Iris pigment epithelial cell (primary cell): ENCODE measurements around the gene SRGAP2B.
A peak's percentile ranks its signal among the peaks of the same experiment; 100 is the strongest.
"Not testable (repeated sequence)": the region's sequence is repeated elsewhere in the genome, so short reads cannot be mapped to it uniquely, and the experiment has no call there.

Source experiments
- DNase-seq: peaks from one replicate; pipeline ENCODE4 v3.0.0-alpha.2; 2011; ENCODE audit warnings: low read depth

The SRGAP2B gene

DNA sequence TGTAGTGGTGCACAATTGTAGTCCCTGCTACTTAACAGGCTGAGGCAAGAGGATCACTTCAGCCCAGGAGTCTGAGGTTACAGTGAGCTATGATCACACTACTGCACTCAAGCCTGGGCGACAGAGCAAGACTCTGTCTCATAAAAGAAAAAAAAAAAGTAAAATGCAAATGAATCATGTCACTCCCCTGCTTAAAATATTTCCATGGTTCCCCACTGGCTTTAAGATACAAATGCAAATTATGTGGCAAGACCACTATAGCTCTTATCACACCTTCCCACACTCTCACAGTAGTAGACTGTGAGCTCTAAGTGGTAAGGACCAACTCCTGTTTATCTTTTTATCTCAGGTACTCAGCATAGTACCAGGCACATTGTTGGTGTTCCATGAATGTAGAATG, 53.6 kb downstream of the SRGAP2B start:
- DNase-seq, result not testable (repeated sequence)

DNA sequence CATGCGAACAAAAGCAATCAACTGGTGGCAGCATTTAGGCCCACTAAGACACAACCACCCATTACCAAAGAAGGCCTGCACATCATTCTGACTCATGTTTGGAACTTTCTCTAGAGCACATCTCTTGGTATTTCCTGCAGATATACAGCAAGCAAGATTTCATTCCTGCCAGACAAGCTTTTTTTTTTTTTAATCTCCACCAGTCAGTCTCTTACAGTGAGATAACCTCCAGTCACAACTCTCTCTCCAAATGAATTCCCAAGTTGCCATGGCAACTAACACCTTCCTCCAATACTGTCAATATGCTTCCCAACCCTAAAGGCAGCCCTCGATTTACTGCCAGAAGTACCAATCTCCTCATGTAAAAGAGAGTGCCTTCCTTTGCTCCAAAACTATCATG, 59.1 kb downstream of the SRGAP2B start:
- not testable (repeated sequence) for DNase-seq

DNA sequence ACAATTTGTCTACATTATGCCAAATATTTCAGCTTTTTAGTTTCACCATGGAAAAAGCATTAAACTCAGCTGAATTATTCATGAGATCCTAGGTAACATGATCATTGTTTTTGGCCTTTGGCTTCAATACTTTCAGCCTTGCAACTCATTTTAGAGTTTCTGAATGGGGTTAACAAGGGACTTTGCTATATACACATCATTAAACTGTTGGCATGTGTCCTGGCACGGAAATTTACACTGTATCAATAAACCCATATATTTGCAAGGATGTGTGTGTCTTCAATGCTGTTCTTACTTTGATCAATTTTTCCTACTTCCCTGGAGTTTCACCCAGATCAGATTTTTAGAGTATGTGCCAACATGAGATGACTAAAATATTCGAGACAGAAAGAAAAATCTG, 61.6 kb downstream of the SRGAP2B start:
- not testable (repeated sequence) for DNase-seq

DNA sequence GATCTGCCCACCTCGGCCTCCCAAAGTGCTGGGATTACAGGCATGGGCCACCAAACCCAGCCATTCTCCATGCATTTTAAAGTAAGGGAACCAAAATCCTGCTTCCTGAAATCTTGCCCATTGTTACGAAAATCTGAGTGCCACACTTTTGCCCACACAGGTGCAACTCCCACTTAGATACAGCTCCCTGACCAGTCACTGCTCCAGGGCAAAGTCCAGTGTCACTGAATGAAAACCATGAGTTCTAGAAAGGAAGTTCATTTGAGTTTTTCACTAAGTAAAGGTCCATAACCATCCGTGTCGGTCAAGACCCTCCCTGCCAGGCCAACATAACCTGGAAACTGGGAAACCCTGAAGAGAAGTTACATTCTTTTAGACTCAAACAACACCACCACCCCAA, 67.9 kb downstream of the SRGAP2B start:
- not testable (repeated sequence) for DNase-seq

DNA sequence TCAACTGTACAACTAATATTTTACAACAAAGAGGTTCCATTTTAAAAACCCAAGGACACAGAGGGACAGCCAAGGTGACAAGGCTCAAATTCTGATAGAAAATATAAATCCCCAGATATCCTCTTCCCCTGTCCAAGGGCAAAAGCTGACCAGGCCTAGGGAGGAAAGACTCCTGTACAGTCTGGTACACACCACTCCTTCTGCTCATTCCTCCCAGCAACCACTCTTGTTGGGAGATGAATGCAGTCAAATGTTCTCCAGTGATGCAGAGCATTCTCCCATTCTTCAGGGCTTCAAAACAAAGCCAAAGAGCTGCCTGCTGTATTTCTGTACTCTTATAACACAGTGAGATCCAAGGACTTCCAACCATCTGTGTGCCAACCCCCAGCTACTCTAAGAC, 69.8 kb downstream of the SRGAP2B start:
- not testable (repeated sequence) for DNase-seq

DNA sequence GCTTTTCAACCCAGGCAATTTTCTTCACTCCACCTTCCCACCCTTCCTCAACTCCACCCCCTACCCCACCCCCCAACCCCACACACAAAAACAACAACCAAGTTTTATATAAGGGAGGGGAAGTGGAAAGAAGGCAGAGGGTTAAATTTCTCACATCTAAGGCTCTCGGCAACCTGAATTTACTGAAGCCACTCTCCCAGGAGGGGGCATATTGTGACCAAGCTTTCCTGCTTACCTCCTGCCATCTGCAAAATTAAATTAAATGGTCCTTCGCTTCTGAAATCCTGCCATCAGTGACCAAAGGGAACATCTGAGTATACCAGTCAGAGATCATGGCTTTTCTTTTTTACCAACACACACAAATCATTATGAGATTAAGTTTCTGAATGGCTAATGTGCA, 72.9 kb downstream of the SRGAP2B start:
- DNase-seq, result not testable (repeated sequence)

DNA sequence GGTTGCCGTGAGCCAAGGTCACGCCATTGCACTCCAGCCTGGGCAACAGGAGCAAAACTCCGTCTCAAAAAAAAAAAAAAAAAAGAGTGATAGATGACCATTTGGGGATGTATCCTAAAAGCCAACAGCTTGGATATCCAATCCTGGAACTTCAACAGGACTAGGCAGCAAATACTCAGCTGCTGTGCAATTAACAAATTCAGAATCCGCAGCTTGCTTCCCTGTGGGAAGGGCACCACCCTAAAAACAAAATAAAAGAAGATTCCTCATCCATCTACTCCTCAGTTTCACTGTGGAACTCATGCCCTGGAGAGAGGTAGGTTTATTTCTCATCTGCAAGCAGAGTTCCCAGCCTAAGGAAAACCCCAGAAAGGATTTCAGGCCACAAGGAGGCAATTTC, 73.4 kb downstream of the SRGAP2B start:
- not testable (repeated sequence) for DNase-seq

DNA sequence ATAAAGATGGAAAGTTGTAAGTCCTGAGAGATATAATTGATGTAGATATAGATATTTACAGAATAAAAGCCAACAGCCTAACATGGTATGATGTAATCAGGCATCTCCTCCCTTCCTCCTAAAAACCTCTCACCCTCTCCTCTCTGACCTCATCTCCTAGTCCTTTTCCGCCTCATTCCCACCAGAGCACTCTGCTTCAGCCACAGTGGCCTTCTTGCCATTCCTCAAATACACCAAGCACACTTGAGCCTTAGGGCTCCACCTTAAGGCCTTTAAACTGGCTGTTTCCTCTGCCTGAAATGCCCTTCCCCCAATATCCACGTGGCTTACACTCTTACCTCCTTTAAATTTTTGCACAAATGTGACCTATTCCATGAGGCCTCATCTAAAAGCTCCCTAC, 75.4 kb downstream of the SRGAP2B start:
- not testable (repeated sequence) for DNase-seq

DNA sequence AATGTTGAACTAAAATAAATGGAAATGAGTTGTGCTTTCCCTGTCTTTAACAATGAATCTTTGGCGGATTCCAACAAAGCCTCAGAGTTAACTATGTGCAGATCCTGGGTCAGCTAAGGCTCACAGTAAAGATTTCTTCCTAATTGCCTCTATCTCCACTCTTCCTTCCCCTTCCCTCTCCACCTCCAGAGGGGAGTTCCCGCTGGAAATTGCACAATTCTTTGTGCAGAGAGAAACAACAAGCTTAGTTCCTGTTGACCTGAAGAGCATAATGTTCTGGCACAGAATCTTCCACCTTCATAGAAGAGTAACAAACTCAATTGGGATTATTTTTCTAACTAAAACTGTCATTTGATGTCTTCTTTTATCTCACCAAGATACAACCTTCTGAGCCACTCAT, 77.4 kb downstream of the SRGAP2B start:
- DNase-seq, result peak; percentile 27

DNA sequence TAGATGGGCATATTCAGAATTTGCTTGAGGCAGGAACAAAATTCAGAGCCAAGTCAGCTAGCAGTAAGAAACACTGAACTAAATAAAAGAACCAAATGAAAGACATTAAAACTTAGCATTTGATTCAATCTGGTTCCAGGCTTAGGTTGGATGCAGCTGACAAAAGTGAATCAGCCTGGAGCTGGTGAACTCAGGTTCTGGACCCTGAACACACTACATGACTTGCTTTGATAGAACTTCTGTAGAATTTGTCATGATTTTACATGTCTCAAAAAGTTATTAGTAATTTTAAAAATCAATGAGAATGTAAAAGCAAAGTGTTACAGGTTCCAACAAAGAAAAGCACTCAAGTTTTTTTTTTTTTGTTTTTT, 78.7 kb downstream of the SRGAP2B start:
- DNase-seq, result not testable (repeated sequence)

DNA sequence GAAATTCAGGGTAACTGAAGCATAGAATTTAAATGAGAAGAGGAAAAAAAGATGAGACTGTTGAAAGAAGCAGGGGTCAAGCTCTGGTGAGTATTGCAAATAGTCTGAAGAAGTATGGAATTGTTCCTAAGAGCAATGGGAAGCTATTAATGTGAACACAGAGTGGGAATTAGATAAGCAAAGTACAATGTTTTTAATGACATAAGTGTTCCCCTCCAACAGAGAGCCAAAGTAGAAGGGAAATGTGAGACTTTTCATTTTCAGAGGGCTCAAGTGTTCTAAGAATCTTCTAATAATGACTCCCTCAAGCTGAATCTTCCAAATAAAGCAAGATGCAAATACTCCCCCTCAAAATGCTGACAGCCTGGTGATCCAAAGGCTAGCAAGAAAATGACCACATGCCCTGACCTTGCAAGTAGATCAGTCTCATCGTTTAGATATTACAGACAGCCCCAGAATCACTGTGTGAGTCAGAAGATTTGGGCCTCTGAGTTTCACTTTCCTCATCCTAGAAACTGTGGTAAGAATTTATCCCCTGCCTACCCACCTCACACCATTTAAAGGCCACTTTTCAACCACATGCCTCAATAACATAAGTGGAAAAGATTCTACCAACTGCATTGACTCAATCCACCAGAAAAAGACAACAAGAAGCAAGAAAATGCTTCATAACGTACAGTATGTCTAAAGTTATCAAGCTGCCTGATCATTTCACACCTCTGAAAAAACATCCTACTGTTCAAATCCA, 79.2 kb downstream of the SRGAP2B start:
- not testable (repeated sequence) for DNase-seq

DNA sequence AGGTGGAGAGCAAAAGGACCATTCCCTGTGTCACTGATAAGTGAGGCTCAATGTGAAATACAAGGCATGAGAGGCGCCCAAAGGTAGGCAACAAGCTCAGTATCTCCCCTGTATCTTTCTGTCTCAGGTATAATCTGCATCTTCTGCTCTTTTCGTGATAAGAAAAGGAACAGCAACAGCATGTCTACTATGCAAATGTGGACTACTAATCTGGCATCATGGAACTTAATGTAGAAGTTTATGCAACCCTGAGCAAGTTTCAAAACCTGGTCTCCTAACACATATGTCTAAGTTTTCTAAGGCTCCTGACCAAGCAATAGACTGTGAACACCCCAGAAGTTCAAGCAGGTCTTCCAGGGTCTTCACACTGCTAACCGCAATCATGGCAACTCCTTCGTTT, 81.8 kb downstream of the SRGAP2B start:
- not testable (repeated sequence) for DNase-seq

DNA sequence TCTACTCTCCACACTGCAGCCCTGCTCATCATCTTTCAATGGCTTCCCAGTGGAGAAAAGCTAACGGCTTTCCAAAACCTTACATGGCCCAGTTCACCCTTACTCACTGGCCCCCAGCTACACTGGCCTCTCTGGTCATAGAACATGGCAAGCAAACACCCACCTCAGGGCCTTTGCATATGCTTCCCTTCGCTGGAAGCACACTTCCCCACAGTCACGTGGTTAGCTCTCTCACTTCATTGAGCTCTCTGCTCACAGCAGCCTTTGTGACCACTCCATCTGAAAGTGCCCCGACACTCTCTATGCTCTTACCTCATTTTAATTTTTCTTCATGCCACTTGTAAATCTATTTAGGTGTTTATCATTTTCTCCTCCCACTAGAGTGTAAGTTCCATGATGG, 83.3 kb downstream of the SRGAP2B start:
- DNase-seq, result not testable (repeated sequence)

DNA sequence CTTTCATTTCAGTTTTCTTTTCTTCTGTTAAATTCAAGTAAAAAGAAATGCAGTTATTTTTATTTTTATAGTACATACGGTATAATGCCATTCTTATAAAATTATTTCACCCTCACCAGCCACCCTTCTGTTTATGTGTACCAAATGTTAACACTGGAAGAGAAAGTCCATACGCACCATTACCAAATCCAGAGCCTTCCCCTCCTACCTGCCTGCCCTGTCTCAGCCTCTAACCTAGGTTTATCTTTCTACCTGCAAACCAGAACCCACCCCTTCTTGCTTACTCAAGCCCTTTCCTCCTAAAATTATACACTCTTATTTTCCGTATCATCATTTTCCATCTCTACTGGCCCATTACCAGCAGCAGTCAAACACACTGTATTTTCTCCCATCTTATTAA, 84.5 kb downstream of the SRGAP2B start:
- DNase-seq, result not testable (repeated sequence)

DNA sequence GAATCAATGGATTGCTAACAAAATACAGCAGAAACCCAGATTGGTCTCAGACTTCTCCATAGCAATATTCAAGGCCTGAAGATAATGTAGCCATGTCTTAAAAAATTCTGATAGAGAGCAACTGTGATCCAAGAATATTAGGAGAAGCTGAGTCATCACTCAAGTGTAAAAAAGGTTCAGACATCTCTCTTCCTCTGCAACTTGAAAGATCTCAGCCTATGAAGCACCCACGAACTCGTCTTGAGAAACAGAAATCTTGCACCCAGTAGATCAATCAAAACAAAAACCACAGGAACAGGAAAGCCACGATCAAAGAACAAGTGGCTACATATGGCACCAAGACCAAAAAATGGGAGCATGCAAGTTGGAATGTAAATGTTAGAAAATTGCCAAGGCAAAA, 85.2 kb downstream of the SRGAP2B start:
- not testable (repeated sequence) for DNase-seq

DNA sequence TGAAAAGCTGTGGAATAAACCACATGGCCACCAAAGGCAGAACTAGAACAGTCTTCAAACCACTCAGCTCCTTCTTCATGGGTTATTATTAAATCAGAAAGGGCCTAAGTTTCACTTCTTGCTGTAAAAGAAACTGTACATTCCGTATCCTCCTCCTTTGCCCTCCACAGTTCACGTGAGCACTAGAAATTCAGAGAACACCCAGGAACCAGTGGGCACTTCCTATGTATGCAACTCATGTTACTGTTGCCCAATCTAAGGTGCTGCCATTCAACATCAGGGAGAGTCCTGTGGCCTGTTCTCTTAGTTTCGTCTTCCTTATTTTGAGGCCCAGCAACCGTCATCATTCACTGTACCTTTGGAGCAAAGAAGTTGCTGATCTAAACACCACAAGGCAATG, 86.7 kb downstream of the SRGAP2B start:
- not testable (repeated sequence) for DNase-seq

DNA sequence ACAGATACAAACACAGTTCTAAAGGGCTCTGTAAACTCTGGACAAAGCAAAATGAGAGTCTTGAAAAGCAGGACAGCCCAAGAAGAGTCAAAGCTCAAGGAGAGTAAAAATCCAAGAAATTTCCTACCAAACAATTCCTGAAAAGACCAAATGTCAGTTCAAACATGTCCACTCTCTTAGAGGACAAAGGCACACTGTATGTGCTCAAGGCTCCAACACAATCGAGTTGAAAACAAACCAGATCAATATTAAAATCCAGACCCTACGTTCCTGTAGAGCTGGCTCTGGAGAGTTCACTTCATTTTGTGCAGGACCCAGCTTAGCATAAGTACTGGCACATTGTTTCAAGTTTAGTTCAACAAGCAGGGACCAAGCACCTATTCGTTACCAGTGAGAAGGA, 90.0 kb downstream of the SRGAP2B start:
- not testable (repeated sequence) for DNase-seq

DNA sequence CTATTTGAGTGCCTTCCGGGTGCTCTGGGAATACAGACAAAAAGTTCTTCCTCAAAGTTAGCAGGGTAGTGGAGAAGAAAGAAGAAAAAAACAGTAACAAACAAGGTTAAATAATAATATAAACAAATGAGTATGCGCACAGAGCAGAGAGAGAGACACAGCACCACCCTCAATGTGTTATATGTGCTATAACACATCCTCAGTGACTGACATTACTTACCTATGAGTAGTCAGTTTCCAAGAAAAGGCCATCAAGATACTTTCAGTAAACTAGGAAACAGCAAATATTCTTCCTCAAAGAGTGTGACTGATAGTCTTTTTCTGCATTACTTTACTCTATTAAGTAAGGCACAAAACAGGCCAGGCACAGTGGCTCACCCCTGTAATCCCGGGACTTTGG, 93.7 kb downstream of the SRGAP2B start:
- DNase-seq, result not testable (repeated sequence)

DNA sequence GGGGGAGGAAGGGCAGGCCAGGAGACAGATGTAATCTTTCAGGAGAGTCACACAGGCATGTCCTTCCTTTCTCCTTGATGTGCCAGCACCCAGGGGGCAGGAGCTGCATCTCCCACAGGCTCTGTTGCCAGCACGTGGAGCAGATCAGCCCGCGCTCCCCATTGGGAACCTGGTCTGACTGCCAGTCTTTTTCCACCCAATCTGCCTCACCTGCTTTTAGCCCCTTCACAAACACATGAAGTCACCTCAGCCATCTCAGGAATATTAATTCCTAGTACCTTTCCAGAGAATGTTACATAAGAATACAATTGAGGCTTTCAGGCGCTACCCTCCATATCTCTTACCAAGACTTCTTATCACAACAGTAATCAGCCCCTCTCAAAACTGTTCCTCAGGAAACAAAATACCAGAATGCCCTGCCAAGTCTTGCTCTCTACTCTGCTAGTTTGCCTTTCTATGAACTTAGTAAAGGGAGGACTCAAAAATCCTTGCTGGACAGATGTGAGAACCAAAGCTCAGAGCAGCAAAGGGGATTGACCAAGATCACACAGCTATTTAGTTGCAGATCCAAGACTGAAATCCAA, 94.3 kb downstream of the SRGAP2B start:
- not testable (repeated sequence) for DNase-seq

DNA sequence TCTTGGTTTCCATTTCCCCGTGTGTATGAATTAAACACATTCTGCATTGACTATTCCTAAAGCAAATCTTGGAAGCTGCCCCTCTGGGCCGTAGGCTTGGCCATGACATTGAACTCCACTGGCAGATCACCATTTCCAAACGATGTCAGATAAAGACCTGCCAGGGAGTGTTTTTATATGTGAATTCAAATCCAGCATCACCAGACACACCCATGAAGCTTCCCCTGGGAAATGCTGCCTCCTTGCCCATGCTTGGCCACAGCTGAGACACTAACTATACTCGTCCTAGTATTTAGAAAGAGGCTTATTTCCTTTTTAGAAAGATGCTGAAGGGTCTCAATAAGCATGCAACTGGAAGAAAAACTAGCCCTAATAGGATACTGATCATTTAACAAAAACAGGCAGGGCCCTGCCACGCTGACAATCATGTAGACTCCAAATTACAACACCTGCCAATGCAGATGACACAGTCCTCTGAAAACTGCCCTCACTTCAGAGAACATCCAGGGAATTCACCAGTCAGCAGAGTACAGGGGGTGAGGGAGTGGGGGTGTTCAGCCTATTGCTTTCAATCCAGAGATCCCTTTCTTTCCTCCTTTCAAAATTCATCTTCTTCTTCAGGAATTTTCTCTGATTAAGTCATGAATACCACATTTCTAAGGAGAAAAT, 94.9 kb downstream of the SRGAP2B start:
- not testable (repeated sequence) for DNase-seq

DNA sequence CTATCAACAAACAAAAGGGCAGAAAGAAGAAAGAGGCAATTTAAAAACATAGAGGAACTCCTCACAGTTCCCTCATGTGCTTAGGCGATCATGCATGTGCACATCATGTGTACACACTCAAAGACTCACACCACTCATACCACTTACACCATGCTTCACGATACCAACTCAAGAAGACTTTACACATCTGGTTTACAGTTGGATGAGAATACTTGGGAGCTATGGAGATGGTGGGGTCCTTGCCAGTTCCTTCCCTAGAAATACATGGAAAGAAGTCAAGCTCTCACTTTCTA, 96.2 kb downstream of the SRGAP2B start:
- not testable (repeated sequence) for DNase-seq

DNA sequence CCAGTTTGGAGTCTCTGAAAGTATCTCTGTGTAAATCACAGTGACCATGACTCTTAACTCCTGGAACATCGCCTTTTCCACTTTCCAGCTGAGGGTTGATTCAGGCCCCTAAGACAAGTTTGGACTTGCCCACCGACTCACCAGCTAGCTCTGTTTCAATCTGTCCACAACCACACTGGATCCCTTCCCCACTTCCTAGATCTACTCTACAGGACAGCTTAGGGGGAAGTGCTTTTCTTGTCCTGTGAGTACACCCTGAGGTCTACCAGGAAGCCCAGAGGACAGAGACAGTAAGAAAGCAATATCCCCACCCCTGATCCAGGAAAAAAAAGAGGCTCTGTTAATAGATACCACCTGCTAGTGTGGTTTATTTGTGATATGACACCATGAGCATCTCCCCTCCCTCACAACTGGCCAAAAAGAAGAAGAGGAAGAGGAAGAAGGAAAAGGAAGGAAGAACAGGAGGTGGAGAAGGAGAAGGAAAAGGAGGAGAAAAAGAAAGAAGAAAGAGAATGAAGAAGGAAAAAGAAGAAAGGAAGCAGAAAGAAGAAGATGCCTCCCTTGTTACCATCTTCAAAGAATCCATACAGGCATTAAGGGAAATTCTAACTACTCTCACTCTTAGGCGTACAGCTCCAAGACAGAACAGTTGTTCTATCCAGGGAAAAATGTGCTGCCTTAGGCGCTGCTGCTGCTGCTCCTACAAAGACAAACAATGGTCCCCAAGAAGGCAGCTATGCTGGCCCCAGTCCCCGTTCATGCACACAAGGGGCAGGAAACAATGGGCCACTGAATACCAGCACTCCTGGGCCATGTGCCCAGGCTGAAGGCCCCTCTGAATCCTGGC, 96.8 kb downstream of the SRGAP2B start:
- not testable (repeated sequence) for DNase-seq
